ENCODE data around the gene EGFL7. TPM values are rescaled to one million over a fixed set of nuclear protein-coding genes. Genes with fewer than 3 reads are reported as not detected.
"Not testable (repeated sequence)": the region's sequence is repeated elsewhere in the genome, so short reads cannot be mapped to it uniquely, and the experiment has no call there.

Gene EGFL7
- total and polyA plus RNA-seq, 11 donors, result 56.4 to 142 (median 94.5) TPM

GRCh38 chr9:136703276-136703860, 40.7 kb downstream of the EGFL7 start:
- no peak for DNase-seq
- intact Hi-C loops (cut with DNase I), result no loop called here
- no peak for ATAC-seq

GRCh38 chr9:136704741-136705140, 42.0 kb downstream of the EGFL7 start:
- 93 to 96% (median 94%) methylated on average over 8 of the region's 8 CpGs for WGBS, 4 donors
- ATAC-seq; intact Hi-C loops (cut with DNase I); DNase-seq; H3K36me3 ChIP-seq; H3K4me3 ChIP-seq; H3K27ac ChIP-seq; H3K9me3 ChIP-seq: not testable (repeated sequence)
- Histone ChIP-seq H3K4me1 (peaks cover 0 to 15% (median 2%) of the 10 kb centered on the region in 12 donors), H3K27me3 (peaks cover 0 to 18% (median 3%) of the 10 kb centered on the region in 9 donors)

More at GRCh38 chr9:136703276-136703860, 40.7 kb downstream of the EGFL7 start:
- H3K36me3 ChIP-seq, result no peaks in the 10 kb centered on the region
- H3K27me3 ChIP-seq, result peaks cover 0 to 18% (median 3%) of the 10 kb centered on the region in 9 donors
- peaks cover 0 to 15% (median 2%) of the 10 kb centered on the region in 12 donors for H3K4me1 ChIP-seq
- H3K4me3 ChIP-seq, result no peak overlapping the region
- TF ChIP-seq CTCF (IDR thresholded peaks at IDR 0.05) (no peak), POLR2A (IDR thresholded peaks at IDR 0.05) (no peak)
- WGBS, 4 donors, result 78 to 89% (median 87%) methylated on average over 12 of the region's 12 CpGs
- no peak overlapping the region for H3K27ac ChIP-seq
- no peaks in the 10 kb centered on the region for H3K9me3 ChIP-seq

- Histone ChIP-seq H3K9me3 (no peaks in the 10 kb centered on the region), H3K36me3 (no peaks in the 10 kb centered on the region), H3K27ac (no peak overlapping the region), H3K27me3 (peaks cover 0 to 13% (median 3%) of the 10 kb centered on the region in 9 donors), H3K4me1 (peaks cover 0 to 11% (median 2%) of the 10 kb centered on the region in 12 donors), H3K4me3 (no peak overlapping the region)
- DNase-seq (no peak), ATAC-seq (no peak)
- intact Hi-C loops (cut with DNase I), result no loop called here
- TF ChIP-seq CTCF (IDR thresholded peaks at IDR 0.05), result no peak
- no peak for TF ChIP-seq POLR2A (IDR thresholded peaks at IDR 0.05)
- WGBS, 4 donors, result 71 to 75% (median 73%) methylated on average over 7 of the region's 7 CpGs
Observed at GRCh38 chr9:136705564-136705963, 42.8 kb downstream of the EGFL7 start.

GRCh38 chr9:136707011-136707410, 44.3 kb downstream of the EGFL7 start:
- DNase-seq (no peak), ATAC-seq (no peak)
- intact Hi-C loops (cut with DNase I), result no loop called here
- Histone ChIP-seq H3K4me3 (no peak overlapping the region), H3K27me3 (peaks cover 0 to 8% (median 0%) of the 10 kb centered on the region in 9 donors), H3K4me1 (peaks cover 4 to 11% (median 5%) of the 10 kb centered on the region in 12 donors), H3K27ac (no peak overlapping the region), H3K36me3 (no peaks in the 10 kb centered on the region), H3K9me3 (no peaks in the 10 kb centered on the region)
- TF ChIP-seq POLR2A (IDR thresholded peaks at IDR 0.05) (no peak), CTCF (IDR thresholded peaks at IDR 0.05) (no peak)
- 89 to 99% (median 93%) methylated on average over 6 to 7 of the region's 7 CpGs for WGBS, 4 donors
